Nephron (organoid): ENCODE results near the gene SYTL1.

Source experiments
- H3K27ac Mint-ChIP-seq, 3 experiments: 2 replicates each; pipeline ENCODE4 v1.8.0; 2020; ENCODE audit warnings: mixed read lengths in 3 of 3, mild to moderate bottlenecking in 2 of 3, moderate library complexity in 1 of 3
- H3K27me3 Mint-ChIP-seq: 2 replicates; pipeline ENCODE4 v1.8.0; 2021; ENCODE audit warnings: low read depth, mild to moderate bottlenecking, moderate library complexity, mixed read lengths
- H3K36me3 Mint-ChIP-seq: 2 replicates; pipeline ENCODE4 v1.8.0; 2020; ENCODE audit warnings: low read depth, mixed read lengths
- H3K4me1 Mint-ChIP-seq: 2 replicates; pipeline ENCODE4 v1.8.0; 2020; ENCODE audit warnings: mixed read lengths
- H3K4me3 Mint-ChIP-seq, 3 experiments: 2 replicates each; pipeline ENCODE4 v1.8.0; 2020; ENCODE audit warnings: mild to moderate bottlenecking in 3 of 3, mixed read lengths in 3 of 3, moderate library complexity in 2 of 3
- H3K9me3 Mint-ChIP-seq: 2 replicates; pipeline ENCODE4 v1.8.0; 2020; ENCODE audit warnings: mixed read lengths
- TF ChIP-seq, protein P1 (sequence below), 3 experiments: fragments of 200-600 bp; sonication (generic); IDR thresholded peaks; one replicate each; pipeline ENCODE4 v1.5.0; 2021; ENCODE audit warnings: antibody characterized with exemption in 3 of 3; ENCODE audit not compliant: unreplicated experiment in 3 of 3

The SYTL1 gene

DNA sequence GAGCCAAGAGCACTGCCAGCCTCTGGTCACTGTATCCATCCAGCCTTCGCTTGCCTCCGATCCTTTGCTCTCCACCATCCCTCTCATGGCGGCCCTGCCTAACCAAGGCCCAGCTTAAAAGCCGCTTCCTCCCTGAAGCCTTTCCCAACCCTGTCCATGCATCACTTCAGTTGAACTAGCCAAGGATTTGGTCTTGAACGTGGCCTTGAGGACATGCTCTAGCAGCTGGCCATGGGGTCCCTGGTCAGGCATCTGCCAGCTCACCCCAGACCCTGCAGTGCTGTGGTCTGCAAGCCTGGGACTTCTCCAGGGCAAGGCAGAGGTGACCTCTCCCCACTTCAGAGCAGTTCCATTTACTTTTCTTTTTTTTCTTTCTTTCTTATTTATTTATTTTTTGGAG is 5.1 kb upstream of the SYTL1 start:
- no peaks in the 10 kb centered on the region for H3K9me3 Mint-ChIP-seq
- H3K27me3 Mint-ChIP-seq: no peaks in the 10 kb centered on the region
- no peak overlapping the region for H3K4me3 Mint-ChIP-seq
- peaks cover 15% of the 10 kb centered on the region for H3K4me1 Mint-ChIP-seq
- H3K27ac Mint-ChIP-seq: no peak overlapping the region
- peaks cover 34% of the 10 kb centered on the region for H3K36me3 Mint-ChIP-seq
- TF ChIP-seq, protein P1, sequence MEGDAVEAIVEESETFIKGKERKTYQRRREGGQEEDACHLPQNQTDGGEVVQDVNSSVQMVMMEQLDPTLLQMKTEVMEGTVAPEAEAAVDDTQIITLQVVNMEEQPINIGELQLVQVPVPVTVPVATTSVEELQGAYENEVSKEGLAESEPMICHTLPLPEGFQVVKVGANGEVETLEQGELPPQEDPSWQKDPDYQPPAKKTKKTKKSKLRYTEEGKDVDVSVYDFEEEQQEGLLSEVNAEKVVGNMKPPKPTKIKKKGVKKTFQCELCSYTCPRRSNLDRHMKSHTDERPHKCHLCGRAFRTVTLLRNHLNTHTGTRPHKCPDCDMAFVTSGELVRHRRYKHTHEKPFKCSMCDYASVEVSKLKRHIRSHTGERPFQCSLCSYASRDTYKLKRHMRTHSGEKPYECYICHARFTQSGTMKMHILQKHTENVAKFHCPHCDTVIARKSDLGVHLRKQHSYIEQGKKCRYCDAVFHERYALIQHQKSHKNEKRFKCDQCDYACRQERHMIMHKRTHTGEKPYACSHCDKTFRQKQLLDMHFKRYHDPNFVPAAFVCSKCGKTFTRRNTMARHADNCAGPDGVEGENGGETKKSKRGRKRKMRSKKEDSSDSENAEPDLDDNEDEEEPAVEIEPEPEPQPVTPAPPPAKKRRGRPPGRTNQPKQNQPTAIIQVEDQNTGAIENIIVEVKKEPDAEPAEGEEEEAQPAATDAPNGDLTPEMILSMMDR (IDR thresholded peaks at IDR 0.05; ENCODE audit: unreplicated experiment in 3 of 3): no peak

DNA sequence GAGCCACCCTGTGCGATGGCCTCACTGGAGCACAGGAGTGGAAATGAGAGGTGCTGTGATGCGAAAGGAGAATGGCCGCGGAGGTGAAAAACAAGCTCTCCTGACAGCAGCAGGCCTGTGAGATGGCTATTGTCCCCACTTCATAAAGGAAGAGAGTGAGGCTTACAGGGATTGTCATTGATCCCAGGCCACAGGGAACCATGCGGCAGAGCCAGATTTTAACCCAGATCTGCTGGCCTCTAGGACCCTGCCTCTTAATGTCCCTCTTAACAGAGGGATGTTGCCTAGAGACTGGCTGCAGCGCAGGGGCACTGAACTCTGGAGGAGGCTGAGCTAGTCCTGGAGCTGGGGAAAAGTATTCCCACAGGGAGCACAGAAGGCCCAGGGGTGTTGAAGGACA is 3.1 kb upstream of the SYTL1 start:
- Mint-ChIP-seq H3K27me3 (no peaks in the 10 kb centered on the region), H3K4me1 (peaks cover 30% of the 10 kb centered on the region), H3K9me3 (no peaks in the 10 kb centered on the region), H3K4me3 (no peak overlapping the region), H3K27ac (peak overlapping the region in 2 of 3 experiments; percentile 13 to 81), H3K36me3 (peaks cover 21% of the 10 kb centered on the region)
- TF ChIP-seq, protein P1 (IDR thresholded peaks at IDR 0.05; ENCODE audit: unreplicated experiment in 3 of 3): no peak

DNA sequence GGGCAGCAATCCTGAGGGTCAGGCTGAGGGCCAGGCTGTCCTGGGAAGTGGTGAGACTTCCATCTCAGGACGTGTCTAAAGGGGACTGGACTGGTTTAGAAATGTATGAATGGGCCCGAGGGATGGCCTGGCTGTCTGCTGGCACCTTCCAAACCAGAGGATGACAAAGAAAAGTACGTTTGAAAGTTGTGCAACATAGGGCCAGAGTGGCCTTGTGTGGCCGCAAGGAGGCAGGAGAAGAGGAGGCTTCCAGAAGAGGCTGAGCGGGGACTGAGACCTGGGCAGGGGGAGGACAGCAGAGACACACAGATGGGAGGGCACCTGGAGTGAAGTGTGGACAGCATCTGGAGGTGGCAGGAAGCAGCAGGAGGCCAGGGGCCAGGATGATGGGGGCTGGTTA is 2.6 kb upstream of the SYTL1 start:
- H3K27ac Mint-ChIP-seq: peak overlapping the region in 2 of 3 experiments; percentile 10 to 81
- no peaks in the 10 kb centered on the region for H3K9me3 Mint-ChIP-seq
- H3K36me3 Mint-ChIP-seq: peaks cover 18% of the 10 kb centered on the region
- TF ChIP-seq, protein P1 (IDR thresholded peaks at IDR 0.05; ENCODE audit: unreplicated experiment in 3 of 3): no peak
- peaks cover 30% of the 10 kb centered on the region for H3K4me1 Mint-ChIP-seq
- peak overlapping the region in 1 of 3 experiments; percentile 58 for H3K4me3 Mint-ChIP-seq
- H3K27me3 Mint-ChIP-seq: no peaks in the 10 kb centered on the region

DNA sequence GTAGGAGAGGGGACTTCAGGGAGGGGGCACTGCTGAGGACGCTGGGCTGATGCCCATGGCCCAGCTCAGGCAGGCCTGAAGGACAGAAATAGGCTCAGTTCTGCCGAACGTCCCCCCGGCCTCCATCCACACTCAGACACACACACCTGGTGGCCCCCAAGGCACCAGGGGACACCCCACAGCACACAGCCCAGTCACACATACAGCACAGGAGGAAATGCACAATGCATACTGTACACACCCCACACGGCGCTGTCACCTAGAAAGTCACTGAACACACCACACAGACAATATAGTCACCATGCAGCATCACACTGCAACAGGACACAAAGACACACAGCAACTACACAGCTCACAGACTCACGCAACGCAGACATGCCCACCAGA is 562 bp downstream of the SYTL1 start:
- Mint-ChIP-seq H3K4me1 (peaks cover 30% of the 10 kb centered on the region), H3K9me3 (no peaks in the 10 kb centered on the region)
- TF ChIP-seq, protein P1 (IDR thresholded peaks at IDR 0.05; ENCODE audit: unreplicated experiment in 3 of 3): no peak

DNA sequence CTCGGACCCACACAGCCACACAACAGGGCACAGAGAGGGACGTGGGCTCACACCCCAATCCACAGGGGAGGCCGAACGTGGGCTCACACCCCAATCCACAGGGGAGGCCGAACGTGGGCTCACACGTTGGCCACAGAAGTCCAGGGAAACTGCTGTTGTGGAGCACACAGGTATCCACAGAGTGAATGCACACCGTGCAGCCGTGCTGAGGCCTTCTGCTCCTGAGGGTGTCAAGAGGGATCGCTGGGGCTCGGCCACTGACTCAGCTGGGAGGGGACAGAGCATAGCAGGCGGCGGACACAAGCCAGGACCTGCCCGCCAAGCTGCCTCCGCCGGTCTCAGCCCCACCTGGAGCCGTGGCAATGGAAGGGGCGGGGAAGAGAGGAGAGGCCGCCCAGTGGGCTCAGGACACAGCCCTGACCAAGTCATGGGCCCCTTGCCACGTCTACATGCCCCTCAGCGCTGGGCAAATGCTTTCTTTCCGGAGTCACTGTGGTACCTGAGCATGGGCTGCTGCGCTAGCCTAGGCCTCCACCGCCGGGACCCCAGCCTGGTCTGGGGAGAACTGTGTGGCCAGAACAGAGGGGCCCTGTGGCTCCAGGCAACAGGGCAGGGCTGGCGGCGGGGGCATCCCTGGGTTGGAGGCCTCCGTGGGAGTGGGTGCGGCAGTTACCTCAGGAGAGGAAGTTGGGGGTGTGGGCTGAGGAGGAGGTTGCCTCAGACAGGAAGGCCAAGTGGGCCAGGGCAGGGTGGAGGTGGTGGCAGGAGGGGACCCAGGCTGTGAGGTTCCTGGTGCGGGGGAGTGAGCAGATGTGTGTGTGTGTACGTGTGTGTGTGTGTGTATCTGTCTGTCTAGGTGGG is 1.2 kb downstream of the SYTL1 start:
- H3K36me3 Mint-ChIP-seq: no peaks in the 10 kb centered on the region
- H3K27ac Mint-ChIP-seq: peak overlapping the region; percentile 32 to 90 (median 79)
- peak overlapping the region; percentile 71 to 78 (median 78) for H3K4me3 Mint-ChIP-seq
- TF ChIP-seq, protein P1 (IDR thresholded peaks at IDR 0.05; ENCODE audit: unreplicated experiment in 3 of 3): no peak
- peaks cover 30% of the 10 kb centered on the region for H3K4me1 Mint-ChIP-seq
- H3K27me3 Mint-ChIP-seq: peaks cover 9% of the 10 kb centered on the region
- H3K9me3 Mint-ChIP-seq: no peaks in the 10 kb centered on the region

More for the DNA sequence above, 562 bp downstream of the SYTL1 start:
- H3K36me3 Mint-ChIP-seq: no peaks in the 10 kb centered on the region
- peak overlapping the region; percentile 38 to 78 (median 71) for H3K4me3 Mint-ChIP-seq
- peak overlapping the region; percentile 32 to 90 (median 79) for H3K27ac Mint-ChIP-seq
- peaks cover 4% of the 10 kb centered on the region for H3K27me3 Mint-ChIP-seq

DNA sequence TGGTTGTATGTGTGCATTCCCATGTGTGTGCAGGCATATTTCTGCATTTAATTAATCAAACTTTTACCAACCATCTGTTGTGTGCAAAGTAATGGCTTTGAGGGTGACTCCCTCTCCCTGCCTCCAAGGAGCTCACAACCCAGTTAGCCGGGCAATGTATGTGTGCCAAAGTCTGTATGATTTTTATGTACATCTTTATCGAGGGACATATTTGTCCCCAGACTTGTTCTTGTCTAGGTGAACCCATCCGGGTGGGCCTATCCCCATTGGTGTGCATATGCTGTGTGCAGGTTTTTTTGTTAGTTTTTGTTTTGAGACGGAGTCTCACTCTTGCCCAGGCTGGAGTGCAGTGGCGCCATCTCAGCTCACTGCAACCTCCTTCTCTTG is 1.8 kb downstream of the SYTL1 start:
- no peaks in the 10 kb centered on the region for H3K36me3 Mint-ChIP-seq
- H3K4me1 Mint-ChIP-seq: peaks cover 30% of the 10 kb centered on the region
- no peaks in the 10 kb centered on the region for H3K9me3 Mint-ChIP-seq
- H3K27ac Mint-ChIP-seq: peak overlapping the region; percentile 31 to 90 (median 67)
- peak overlapping the region; percentile 56 to 78 (median 78) for H3K4me3 Mint-ChIP-seq
- H3K27me3 Mint-ChIP-seq: peaks cover 13% of the 10 kb centered on the region
- TF ChIP-seq, protein P1 (IDR thresholded peaks at IDR 0.05; ENCODE audit: unreplicated experiment in 3 of 3): no peak
